Fibroblast of villous mesenchyme (primary cell): ENCODE data around the gene CCDC200. TPM values are rescaled to one million over a fixed set of nuclear protein-coding genes. Genes with fewer than 3 reads are reported as not detected.
"Not testable (repeated sequence)": the region's sequence is repeated elsewhere in the genome, so short reads cannot be mapped to it uniquely, and the experiment has no call there.

Experiments
- DNase-seq: peaks from one replicate; pipeline ENCODE4 v3.0.0-alpha.2; 2010; ENCODE audit warnings: low read depth
- H3K4me3 ChIP-seq: 2 replicates; pipeline ENCODE4 v1.5.1; 2011; ENCODE audit warnings: low read depth, mild to moderate bottlenecking, low read length
- total RNA-seq: library from RNA; depleted of rRNA; stranded (reverse); fragments of >200 nt; gene quantifications from 2 replicates; pipeline ENCODE4 v1.2.3, GENCODE V29; 2012
- TF ChIP-seq, protein P1 (sequence below): IDR thresholded peaks from 2 replicates; pipeline ENCODE4 v1.5.1; 2012; ENCODE audit warnings: low read depth, mild to moderate bottlenecking, low read length; ENCODE audit not compliant: insufficient read depth

Gene CCDC200
- not detected in 2 replicates for total RNA-seq

DNA sequence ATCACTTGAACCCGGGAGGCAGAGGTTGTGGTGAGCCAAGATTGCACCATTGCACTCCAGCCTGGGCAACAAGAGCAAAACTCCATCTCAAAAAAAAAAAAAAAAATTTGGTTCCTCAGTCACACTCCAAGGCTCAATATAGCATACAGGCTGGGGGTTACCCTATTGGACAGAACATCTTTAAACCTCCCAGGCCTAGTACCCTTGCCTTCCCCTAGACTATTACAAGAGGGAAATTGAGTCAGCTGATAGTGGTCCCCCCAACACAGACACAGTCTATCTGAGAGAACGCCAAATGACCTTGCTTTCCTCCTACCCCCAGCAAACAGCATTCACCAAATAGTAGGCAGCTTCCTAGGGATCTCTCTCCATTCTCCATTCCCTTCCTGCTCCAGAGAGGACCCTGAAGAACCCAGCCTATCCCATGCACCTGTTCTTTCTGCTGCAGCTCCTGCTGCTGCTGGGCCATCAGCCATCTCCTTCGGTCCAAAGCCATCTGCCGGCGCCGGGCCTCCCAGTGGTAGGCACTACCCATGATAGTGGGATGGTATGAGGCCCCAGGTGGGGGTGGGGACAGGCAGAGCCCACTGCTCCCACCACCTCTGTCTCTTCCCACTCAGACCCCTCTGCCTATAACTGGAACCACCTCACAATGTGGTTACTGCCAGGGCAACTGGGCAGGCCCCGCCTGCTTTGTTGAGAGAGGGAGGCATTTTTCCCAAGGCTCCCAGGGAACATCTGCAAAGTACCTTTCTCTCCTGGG, at the start of gene CCDC200:
Gene CCDC200, minus strand, starts transcription at position 604 of the 763 bp plus-strand sequence. Its CDS starts 69 bp downstream, at position 535.
- DNase-seq, result not testable (repeated sequence)

DNA sequence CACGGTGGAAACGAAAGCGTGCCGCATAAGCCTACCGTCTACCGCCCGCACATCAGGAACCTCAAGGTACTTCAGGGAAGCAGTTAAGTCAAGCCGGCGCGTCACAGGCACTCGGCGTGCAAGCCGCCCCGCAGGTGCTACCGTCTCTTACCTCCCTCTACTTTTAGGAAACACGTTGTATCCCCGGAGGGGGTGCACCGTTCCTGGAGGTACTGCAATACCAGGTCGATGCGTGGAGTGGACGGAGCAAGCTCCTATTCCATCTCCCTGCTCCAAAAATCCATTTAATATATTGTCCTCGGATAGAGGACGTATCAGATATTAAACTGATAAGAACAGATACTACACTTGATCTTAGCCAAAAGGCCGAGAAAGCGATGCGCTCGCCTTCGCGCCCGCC, 44.5 kb upstream of the CCDC200 start:
- DNase-seq, H3K4me3 ChIP-seq: not testable (repeated sequence)

More for the DNA sequence above, at the start of gene CCDC200:
- H3K4me3 ChIP-seq, result not testable (repeated sequence)

DNA sequence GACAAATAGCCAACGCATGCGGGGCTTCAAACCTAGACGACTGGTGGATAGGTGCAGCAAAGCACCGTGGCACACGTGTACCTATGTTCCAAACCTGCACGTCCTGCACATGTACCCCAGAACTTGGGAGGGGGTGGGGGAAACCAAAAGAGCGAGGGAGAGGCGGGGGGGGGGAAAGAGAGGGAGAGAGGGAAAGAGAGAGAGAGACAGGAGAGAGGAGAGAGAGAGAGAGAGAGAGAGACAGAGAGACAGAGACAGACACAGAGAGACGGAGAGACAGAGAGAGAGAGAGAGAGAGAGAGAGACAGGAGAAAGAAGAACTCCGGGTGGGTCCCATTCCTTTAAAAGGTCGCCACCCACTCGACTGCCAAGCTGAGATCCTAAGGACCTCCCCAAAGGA, 44.1 kb upstream of the CCDC200 start:
- not testable (repeated sequence) for DNase-seq, H3K4me3 ChIP-seq

DNA sequence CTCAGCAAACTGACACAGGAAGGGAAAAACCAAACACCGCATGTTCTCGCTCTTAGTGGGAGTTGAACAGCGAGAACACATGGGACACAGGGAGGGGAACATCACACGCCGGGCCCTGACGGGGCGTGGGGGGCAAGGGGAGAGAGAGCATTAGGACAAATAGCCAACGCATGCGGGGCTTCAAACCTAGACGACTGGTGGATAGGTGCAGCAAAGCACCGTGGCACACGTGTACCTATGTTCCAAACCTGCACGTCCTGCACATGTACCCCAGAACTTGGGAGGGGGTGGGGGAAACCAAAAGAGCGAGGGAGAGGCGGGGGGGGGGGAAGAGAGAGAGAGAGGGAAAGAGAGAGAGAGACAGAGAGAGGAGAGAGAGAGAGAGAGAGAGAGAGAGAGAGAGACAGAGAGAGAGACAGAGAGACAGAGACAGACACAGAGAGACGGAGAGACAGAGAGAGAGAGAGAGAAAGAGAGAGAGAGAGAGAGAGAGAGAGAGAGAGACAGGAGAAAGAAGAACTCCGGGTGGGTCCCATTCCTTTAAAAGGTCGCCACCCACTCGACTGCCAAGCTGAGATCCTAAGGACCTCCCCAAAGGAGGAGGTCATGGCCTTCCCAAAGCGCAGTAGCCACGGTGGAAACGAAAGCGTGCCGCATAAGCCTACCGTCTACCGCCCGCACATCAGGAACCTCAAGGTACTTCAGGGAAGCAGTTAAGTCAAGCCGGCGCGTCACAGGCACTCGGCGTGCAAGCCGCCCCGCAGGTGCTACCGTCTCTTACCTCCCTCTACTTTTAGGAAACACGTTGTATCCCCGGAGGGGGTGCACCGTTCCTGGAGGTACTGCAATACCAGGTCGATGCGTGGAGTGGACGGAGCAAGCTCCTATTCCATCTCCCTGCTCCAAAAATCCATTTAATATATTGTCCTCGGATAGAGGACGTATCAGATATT, 42.4 kb upstream of the CCDC200 start:
- H3K4me3 ChIP-seq, result not testable (repeated sequence)

DNA sequence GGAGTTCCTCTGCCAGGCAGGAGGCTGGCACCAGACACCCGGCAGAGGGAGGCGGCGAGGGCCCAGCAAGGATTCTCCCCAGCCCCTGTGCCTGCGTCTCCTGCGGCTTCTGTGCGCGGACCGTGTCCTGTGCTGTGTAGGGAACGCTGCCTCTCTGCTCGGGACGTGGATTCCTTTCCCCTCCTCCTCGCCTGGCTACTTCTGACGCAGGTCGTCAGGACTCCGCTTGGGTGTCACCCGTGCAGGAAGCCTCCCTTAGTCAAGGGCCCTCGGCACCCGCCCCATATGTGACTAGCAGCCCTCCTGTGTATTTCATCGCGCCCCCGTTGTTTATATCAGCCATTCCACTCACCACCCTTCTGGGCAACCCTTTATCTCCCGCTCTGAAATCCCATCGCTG, 18.0 kb upstream of the CCDC200 start:
- DNase-seq, H3K4me3 ChIP-seq: not testable (repeated sequence)

More for the DNA sequence above, 42.4 kb upstream of the CCDC200 start:
- DNase-seq, result not testable (repeated sequence)

DNA sequence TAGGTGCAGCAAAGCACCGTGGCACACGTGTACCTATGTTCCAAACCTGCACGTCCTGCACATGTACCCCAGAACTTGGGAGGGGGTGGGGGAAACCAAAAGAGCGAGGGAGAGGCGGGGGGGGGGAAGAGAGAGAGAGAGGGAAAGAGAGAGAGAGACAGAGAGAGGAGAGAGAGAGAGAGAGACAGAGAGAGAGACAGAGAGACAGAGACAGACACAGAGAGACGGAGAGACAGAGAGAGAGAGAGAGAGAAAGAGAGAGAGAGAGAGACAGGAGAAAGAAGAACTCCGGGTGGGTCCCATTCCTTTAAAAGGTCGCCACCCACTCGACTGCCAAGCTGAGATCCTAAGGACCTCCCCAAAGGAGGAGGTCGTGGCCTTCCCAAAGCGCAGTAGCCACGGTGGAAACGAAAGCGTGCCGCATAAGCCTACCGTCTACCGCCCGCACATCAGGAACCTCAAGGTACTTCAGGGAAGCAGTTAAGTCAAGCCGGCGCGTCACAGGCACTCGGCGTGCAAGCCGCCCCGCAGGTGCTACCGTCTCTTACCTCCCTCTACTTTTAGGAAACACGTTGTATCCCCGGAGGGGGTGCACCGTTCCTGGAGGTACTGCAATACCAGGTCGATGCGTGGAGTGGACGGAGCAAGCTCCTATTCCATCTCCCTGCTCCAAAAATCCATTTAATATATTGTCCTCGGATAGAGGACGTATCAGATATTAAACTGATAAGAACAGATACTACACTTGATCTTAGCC, 12.4 kb upstream of the CCDC200 start:
- DNase-seq, H3K4me3 ChIP-seq: not testable (repeated sequence)

DNA sequence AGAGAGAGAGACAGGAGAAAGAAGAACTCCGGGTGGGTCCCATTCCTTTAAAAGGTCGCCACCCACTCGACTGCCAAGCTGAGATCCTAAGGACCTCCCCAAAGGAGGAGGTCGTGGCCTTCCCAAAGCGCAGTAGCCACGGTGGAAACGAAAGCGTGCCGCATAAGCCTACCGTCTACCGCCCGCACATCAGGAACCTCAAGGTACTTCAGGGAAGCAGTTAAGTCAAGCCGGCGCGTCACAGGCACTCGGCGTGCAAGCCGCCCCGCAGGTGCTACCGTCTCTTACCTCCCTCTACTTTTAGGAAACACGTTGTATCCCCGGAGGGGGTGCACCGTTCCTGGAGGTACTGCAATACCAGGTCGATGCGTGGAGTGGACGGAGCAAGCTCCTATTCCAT, 11.2 kb upstream of the CCDC200 start:
- not testable (repeated sequence) for DNase-seq, H3K4me3 ChIP-seq

DNA sequence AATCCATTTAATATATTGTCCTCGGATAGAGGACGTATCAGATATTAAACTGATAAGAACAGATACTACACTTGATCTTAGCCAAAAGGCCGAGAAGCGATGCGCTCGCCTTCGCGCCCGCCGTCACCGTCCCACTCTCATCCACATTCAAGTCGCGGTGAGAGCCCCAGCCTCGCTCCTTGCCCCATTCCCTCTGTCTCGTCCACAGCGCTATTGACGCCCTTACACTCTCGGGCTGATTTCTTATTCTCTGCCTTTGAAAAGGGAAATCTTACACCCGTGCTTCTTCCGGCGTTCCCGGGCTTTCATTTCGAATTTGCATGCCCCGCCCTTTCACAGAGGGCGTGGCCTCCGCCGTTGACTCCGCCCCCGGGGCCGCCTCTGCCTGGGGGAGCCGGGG, 5.5 kb upstream of the CCDC200 start, which contains the start of gene RNU2-1:
Gene RNU2-1, minus strand, starts transcription at position 101 of the 400 bp plus-strand sequence.
- H3K4me3 ChIP-seq, DNase-seq: not testable (repeated sequence)

DNA sequence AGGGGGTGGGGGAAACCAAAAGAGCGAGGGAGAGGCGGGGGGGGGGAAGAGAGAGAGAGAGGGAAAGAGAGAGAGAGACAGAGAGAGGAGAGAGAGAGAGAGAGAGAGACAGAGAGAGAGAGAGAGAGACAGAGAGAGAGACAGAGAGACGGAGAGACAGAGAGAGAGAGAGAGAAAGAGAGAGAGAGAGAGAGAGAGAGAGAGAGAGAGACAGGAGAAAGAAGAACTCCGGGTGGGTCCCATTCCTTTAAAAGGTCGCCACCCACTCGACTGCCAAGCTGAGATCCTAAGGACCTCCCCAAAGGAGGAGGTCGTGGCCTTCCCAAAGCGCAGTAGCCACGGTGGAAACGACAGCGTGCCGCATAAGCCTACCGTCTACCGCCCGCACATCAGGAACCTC, 4.8 kb upstream of the CCDC200 start:
- DNase-seq, result not testable (repeated sequence)

DNA sequence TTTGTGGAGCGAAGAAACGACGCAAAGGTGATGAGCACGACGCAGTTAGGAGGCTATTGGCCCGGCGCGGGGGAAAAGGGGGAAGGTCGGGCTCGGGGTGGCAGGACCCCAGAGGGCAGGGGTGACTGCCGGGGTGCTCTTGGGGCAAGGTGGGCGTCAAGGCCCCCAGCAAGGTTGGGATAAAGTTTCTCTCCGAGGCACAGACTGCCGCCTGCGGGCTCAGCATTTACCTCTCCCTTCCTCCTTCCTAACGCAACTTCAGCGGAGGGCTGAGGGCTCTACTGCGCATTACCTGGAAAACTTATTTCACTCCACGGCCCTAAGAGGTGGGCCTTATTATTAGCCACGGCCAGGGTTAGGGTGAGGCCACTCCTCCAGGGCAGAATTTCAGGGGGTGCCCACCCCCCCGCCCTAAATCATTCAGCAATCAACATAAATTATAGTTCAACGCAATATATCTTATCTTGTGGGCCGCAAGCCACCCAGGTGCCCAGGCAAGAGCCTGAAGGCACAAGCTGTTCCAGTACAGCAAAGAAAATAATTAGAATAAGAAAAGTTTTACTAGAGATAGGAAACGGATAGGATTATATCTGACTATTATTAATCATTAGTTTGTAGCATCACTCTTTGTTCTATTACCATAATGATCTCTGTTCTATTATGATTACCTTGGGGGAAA, 3.7 kb upstream of the CCDC200 start:
- DNase-seq, result peak; percentile 6
- peak overlapping the region; percentile 54 for H3K4me3 ChIP-seq

More for the DNA sequence above, 4.8 kb upstream of the CCDC200 start:
- H3K4me3 ChIP-seq, result not testable (repeated sequence)

DNA sequence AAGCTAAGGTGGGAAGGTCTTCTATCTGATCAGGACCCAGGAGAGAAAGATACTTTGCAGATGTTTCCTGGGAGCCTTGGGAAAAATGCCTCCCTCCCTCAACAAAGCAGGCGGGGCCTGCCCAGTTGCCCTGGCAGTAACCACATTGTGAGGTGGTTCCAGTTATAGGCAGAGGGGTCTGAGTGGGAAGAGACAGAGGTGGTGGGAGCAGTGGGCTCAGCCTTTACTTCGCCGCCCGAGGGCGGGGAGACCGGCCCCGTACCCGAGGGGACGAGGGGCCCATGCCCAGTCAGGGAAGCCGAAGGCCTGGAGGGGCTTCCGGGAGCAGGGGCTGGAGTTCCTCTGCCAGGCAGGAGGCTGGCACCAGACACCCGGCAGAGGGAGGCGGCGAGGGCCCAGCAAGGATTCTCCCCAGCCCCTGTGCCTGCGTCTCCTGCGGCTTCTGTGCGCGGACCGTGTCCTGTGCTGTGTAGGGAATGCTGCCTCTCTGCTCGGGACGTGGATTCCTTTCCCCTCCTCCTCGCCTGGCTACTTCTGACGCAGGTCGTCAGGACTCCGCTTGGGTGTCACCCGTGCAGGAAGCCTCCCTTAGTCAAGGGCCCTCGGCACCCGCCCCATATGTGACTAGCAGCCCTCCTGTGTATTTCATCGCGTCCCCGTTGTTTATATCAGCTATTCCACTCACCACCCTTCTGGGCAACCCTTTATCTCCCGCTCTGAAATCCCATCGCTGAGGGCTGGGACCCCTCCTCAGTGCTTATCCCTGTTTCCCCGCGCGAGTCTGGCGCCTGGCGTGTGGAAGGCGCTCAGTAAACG, 3.0 kb upstream of the CCDC200 start:
- H3K4me3 ChIP-seq, result peak overlapping the region; percentile 54
- not testable (repeated sequence) for DNase-seq

DNA sequence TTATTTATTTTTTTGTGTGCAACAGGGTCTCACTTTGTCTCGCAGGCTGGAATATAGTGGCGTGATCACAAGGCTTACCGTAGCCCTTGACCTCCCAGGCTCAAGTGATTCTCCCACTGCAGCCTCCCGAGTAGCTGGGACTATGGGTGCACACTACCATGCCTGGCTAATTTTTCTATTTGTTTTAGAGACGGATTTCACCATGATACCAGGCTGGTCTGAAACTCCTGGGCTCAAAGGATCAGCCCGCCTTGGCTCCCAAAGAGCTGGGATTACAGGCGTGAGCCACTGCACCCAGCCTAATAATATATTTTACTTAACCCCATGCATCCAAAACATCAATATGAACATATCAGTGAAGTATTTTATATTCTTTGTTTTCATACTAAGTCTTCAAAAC, 2.0 kb downstream of the CCDC200 start:
- no peak for DNase-seq
- TF ChIP-seq, protein P1, sequence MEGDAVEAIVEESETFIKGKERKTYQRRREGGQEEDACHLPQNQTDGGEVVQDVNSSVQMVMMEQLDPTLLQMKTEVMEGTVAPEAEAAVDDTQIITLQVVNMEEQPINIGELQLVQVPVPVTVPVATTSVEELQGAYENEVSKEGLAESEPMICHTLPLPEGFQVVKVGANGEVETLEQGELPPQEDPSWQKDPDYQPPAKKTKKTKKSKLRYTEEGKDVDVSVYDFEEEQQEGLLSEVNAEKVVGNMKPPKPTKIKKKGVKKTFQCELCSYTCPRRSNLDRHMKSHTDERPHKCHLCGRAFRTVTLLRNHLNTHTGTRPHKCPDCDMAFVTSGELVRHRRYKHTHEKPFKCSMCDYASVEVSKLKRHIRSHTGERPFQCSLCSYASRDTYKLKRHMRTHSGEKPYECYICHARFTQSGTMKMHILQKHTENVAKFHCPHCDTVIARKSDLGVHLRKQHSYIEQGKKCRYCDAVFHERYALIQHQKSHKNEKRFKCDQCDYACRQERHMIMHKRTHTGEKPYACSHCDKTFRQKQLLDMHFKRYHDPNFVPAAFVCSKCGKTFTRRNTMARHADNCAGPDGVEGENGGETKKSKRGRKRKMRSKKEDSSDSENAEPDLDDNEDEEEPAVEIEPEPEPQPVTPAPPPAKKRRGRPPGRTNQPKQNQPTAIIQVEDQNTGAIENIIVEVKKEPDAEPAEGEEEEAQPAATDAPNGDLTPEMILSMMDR, result no peak
- H3K4me3 ChIP-seq, result no peak overlapping the region
